SK-N-SH treated with all-trans-retinoic acid at 6 μM for 48 hours (cell line): Measurements from ENCODE around the gene TRIM8.

Source experiments
- ESRRG ChIP-seq: fragments of 250-450 bp; sonication (Bioruptor Pico); IDR thresholded peaks from 2 replicates; pipeline ENCODE4 v1.6.1; 2021; ENCODE audit warnings: mild to moderate bottlenecking
- ZNF70 ChIP-seq: fragments of 450-650 bp; formaldehyde crosslinking; IDR thresholded peaks from 2 replicates; pipeline ENCODE4 v1.5.0; 2020; ENCODE audit warnings: mild to moderate bottlenecking, moderate library complexity
- TF ChIP-seq, protein P1 (sequence below): fragments of 250-450 bp; sonication (Bioruptor Pico); IDR thresholded peaks from 2 replicates; pipeline ENCODE4 v1.5.1; 2021; ENCODE audit warnings: mild to moderate bottlenecking, moderate library complexity

- no peak for TF ChIP-seq ZNF70
- no peak for TF ChIP-seq ESRRG (CRISPR knock-in tag)
- TF ChIP-seq, protein P1, sequence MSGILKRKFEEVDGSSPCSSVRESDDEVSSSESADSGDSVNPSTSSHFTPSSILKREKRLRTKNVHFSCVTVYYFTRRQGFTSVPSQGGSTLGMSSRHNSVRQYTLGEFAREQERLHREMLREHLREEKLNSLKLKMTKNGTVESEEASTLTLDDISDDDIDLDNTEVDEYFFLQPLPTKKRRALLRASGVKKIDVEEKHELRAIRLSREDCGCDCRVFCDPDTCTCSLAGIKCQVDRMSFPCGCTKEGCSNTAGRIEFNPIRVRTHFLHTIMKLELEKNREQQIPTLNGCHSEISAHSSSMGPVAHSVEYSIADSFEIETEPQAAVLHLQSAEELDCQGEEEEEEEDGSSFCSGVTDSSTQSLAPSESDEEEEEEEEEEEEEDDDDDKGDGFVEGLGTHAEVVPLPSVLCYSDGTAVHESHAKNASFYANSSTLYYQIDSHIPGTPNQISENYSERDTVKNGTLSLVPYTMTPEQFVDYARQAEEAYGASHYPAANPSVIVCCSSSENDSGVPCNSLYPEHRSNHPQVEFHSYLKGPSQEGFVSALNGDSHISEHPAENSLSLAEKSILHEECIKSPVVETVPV (CRISPR knock-in tag), result no peak
These were observed 28.1 kb upstream of the TRIM8 start for GRCh38 chr10:102616066-102616770.
